K562 (cell line): ENCODE results near the gene OR6K3. TPM values are rescaled to one million over a fixed set of nuclear protein-coding genes. Genes with fewer than 3 reads are reported as not detected.

Experiments used
- ATAC-seq: fragments of 200-7000 bp; cut with Tn5 transposase; 3 replicates; pipeline ENCODE4 v1.9.1; 2020; ENCODE audit warnings: moderate library complexity
- BruUV-seq: library from RNA; stranded (reverse); fragments of 400-500 nt; replicated peaks from 2 replicates; lab custom pipeline; 2021; lab: Mats Ljungman, UMichigan
- CTCF ChIA-PET: fragments of 300-600 bp; formaldehyde crosslinking; extraction: SDS; loops from one replicate; lab custom pipeline; 2021; ENCODE audit warnings: low intra/inter-chr PET ratio; lab: Yijun Ruan, JAX
- POLR2A ChIA-PET: fragments of 300-600, 350-650 bp; sonication (Branson Sonifier 250); formaldehyde crosslinking; extraction: SDS; loops from one replicate; lab custom pipeline; 2021; ENCODE audit warnings: antibody characterized with exemption, inconsistent platforms; lab: Yijun Ruan, JAX
- DNase-seq, 4 experiments: peaks; one replicate each; pipeline versions ENCODE4 v3.0.0 to v3.0.0-alpha.2; 2011 to 2018; ENCODE audit warnings: low spot score in 3 of 4, mixed read lengths in 3 of 4; ENCODE audit errors: extremely low read depth in 1 of 4
- FAIRE-seq: peaks from 2 replicates; lab custom pipeline; 2011; peaks lifted over from hg19 to GRCh38; lab: Jason Lieb, UNC
- H2AFZ ChIP-seq: 2 replicates; pipeline ENCODE4 v1.6.0; 2011; ENCODE audit warnings: low read depth, low read length, control low read depth, inconsistent platforms
- H3K27ac ChIP-seq: fragments of 200-600 bp; 3 replicates; pipeline ENCODE4 v1.8.0; 2011; ENCODE audit warnings: low read depth, mild to moderate bottlenecking, control low read depth, inconsistent platforms, low read length, moderate library complexity, mixed read lengths; ENCODE audit errors: extremely low read depth
- H3K27me3 ChIP-seq, 2 experiments: fragments of 300-600 bp in 1 of 2; 2 replicates in 1 of 2; 3 replicates in 1 of 2; pipeline versions ENCODE4 v1.6.0 to v1.8.0; 2011; ENCODE audit warnings: inconsistent platforms in 2 of 2, low read length in 2 of 2, mild to moderate bottlenecking in 1 of 2, mixed read lengths in 1 of 2, moderate library complexity in 1 of 2; ENCODE audit not compliant: control insufficient read depth in 2 of 2, insufficient read depth in 2 of 2
- H3K36me3 ChIP-seq: fragments of 300-600 bp; 3 replicates; pipeline ENCODE4 v1.8.0; 2011; ENCODE audit warnings: mild to moderate bottlenecking, low read length, inconsistent platforms; ENCODE audit not compliant: control insufficient read depth, insufficient read depth
- H3K4me1 ChIP-seq, 2 experiments: fragments of 200-600 bp in 1 of 2; replicated peaks in 1 of 2; 2 replicates in 1 of 2; 3 replicates in 1 of 2; pipeline versions ENCODE4 v1.5.1 to v1.8.0; 2011; ENCODE audit warnings: inconsistent platforms in 2 of 2, low read length in 2 of 2, mild to moderate bottlenecking in 1 of 2, mixed read lengths in 1 of 2, moderate library complexity in 1 of 2; ENCODE audit not compliant: control insufficient read depth in 2 of 2, insufficient read depth in 2 of 2
- H3K4me2 ChIP-seq: 2 replicates; pipeline ENCODE4 v1.6.1; 2011; ENCODE audit warnings: low read length, control low read depth, inconsistent platforms, mixed read lengths; ENCODE audit not compliant: insufficient read depth
- H3K4me3 ChIP-seq: fragments of 200-600 bp; sonication (generic), shearing (Covaris generic); 2 replicates; pipeline ENCODE4 v1.5.1; 2016; ENCODE audit warnings: control low read depth, inconsistent platforms
- H3K79me2 ChIP-seq: fragments of 200-600 bp; 3 replicates; pipeline ENCODE4 v1.8.0; 2011; ENCODE audit warnings: low read length, inconsistent platforms; ENCODE audit not compliant: control insufficient read depth, insufficient read depth
- H3K9ac ChIP-seq, 2 experiments: 2 replicates each; pipeline versions ENCODE4 v1.6.0 to v1.6.1; 2011; ENCODE audit warnings: low read depth in 2 of 2, low read length in 2 of 2, control low read depth in 1 of 2, inconsistent platforms in 1 of 2, mild to moderate bottlenecking in 1 of 2, mixed read lengths in 1 of 2; ENCODE audit not compliant: insufficient read depth in 1 of 2
- H3K9me1 ChIP-seq: one replicate; pipeline ENCODE4 v1.6.0; 2011; ENCODE audit warnings: inconsistent platforms, mild to moderate bottlenecking, low read length, moderate library complexity; ENCODE audit not compliant: control insufficient read depth, insufficient read depth
- H3K9me3 ChIP-seq: replicated peaks from 2 replicates; pipeline ENCODE4 v1.5.1; 2011; ENCODE audit warnings: low read depth, low read length, inconsistent platforms; ENCODE audit not compliant: control insufficient read depth, insufficient read depth
- H4K20me1 ChIP-seq: replicated peaks from 2 replicates; pipeline ENCODE4 v1.6.1; 2011; ENCODE audit warnings: low read length, inconsistent platforms, mixed read lengths; ENCODE audit not compliant: control insufficient read depth, insufficient read depth
- CTBP1 ChIP-seq: fragments of 450-650 bp; IDR thresholded peaks from 2 replicates; pipeline ENCODE4 v1.6.1; 2016; ENCODE audit warnings: borderline replicate concordance
- GATAD2B ChIP-seq: fragments of 450-650 bp; IDR thresholded peaks from 2 replicates; pipeline ENCODE4 v1.6.1; 2017; ENCODE audit warnings: mild to moderate bottlenecking, borderline replicate concordance
- NFIC ChIP-seq: fragments of 450-650 bp; IDR thresholded peaks from 2 replicates; pipeline ENCODE4 v1.6.1; 2017; ENCODE audit warnings: mild to moderate bottlenecking, inconsistent platforms
- NR4A1 ChIP-seq, 2 experiments: fragments of 250-450 bp in 1 of 2; fragments of 450-650 bp in 1 of 2; sonication (Bioruptor Pico) in 1 of 2; IDR thresholded peaks; 2 replicates each; pipeline versions ENCODE4 v1.4.0 to v1.6.1; 2016 to 2020; ENCODE audit warnings: mild to moderate bottlenecking in 2 of 2, missing compliant biosample characterization in 1 of 2, missing genetic modification characterization in 1 of 2, moderate library complexity in 1 of 2
- TSHZ1 ChIP-seq: fragments of 250-450 bp; sonication (Bioruptor Pico); IDR thresholded peaks from 2 replicates; pipeline ENCODE4 v1.4.0; 2020; ENCODE audit warnings: mild to moderate bottlenecking, moderate library complexity
- ZBTB17 ChIP-seq: fragments of 450-650 bp; formaldehyde crosslinking; IDR thresholded peaks from 2 replicates; pipeline ENCODE4 v1.4.0; 2020; ENCODE audit warnings: mild to moderate bottlenecking
- ZC3H4 ChIP-seq: sonication (generic); formaldehyde crosslinking; IDR thresholded peaks from 2 replicates; pipeline ENCODE4 v1.9.0; 2021; ENCODE audit warnings: missing genetic modification reagents, borderline replicate concordance
- ZNF445 ChIP-seq: fragments of 250-450 bp; sonication (Bioruptor Pico); IDR thresholded peaks from 2 replicates; pipeline ENCODE4 v1.4.0; 2020; ENCODE audit warnings: low read depth, mild to moderate bottlenecking, moderate library complexity
- ZNF780A ChIP-seq: fragments of 250-450 bp; sonication (Bioruptor Pico); IDR thresholded peaks from 2 replicates; pipeline ENCODE4 v1.5.0; 2021; ENCODE audit warnings: mild to moderate bottlenecking
- WGBS: fragments of 100-300 bp; shearing (Covaris generic); methylation state at CpG from one replicate; pipeline ENCODE4 v1.1.6; 2016; ENCODE audit warnings: low coverage, mixed read lengths; ENCODE audit not compliant: insufficient coverage; ENCODE audit errors: missing lambda C conversion rate; 5-methylcytosine and 5-hydroxymethylcytosine counted together
- in situ Hi-C: fragments of 300-500 bp; cut with MboI; formaldehyde crosslinking; loops from 4 replicates; pipeline ENCODE4 v1.15.0; 2018; ENCODE audit warnings: inconsistent platforms, mixed read lengths
- intact Hi-C: fragments of 100-400 bp; cut with micrococcal nuclease; formaldehyde crosslinking; loops from 2 replicates; pipeline ENCODE4 v1.14.2; 2022
- polyA plus RNA-seq, 8 experiments: library from polyadenylated mRNA; depleted of rRNA in 4 of 8; stranded (reverse) in 5 of 8; unstranded in 3 of 8; fragments of >200 nt; fragmentation: Nextera tagmentation in 2 of 8; fragmentation: Illumina TruSeq in 1 of 8; extraction: Ambion mirVana in 2 of 8; extraction: Trizol in 1 of 8; gene quantifications; 2 replicates each; pipeline versions ENCODE4 v1.2.1 to v1.2.3, GENCODE V29; 2011 to 2014; ENCODE audit warnings: inconsistent platforms in 1 of 8, missing spikeins in 1 of 8
- total RNA-seq, 7 experiments: library from RNA; depleted of rRNA in 6 of 7; stranded (reverse); fragments of >200 nt in 6 of 7; fragmentation: Illumina TruSeq in 2 of 7; extraction: Trizol in 2 of 7; gene quantifications; 2 replicates each; pipeline versions ENCODE4 v1.2.1 to v1.2.3, GENCODE V29; 2011 to 2021; ENCODE audit warnings: low replicate concordance in 1 of 7
- TF ChIP-seq, protein P1 (sequence below): fragments of 450-650 bp; conservative IDR thresholded peaks from 2 replicates; pipeline ENCODE4 v1.6.1; 2016; ENCODE audit warnings: missing genetic modification characterization, low read depth, mild to moderate bottlenecking, missing compliant biosample characterization, moderate library complexity

Gene OR6K3
- total and polyA plus RNA-seq, 9 of the 15 experiments (the other 6 are each of a cell fraction or from before 2014, with no cell fraction given), result not detected

- Histone ChIP-seq H3K4me2 (no peak overlapping the region), H3K9ac (no peak overlapping the region), H3K9me3 (no peaks in the 10 kb centered on the region), H3K27me3 (no peaks in the 10 kb centered on the region), H3K4me3 (no peak overlapping the region), H3K9me1 (no peaks in the 10 kb centered on the region), H3K36me3 (no peaks in the 10 kb centered on the region), H3K79me2 (no peaks in the 10 kb centered on the region), H4K20me1 (no peaks in the 10 kb centered on the region), H2AFZ (no peak overlapping the region), H3K4me1 (no peaks in the 10 kb centered on the region), H3K27ac (no peak overlapping the region)
- POLR2A ChIA-PET, result no interaction called here
- DNase-seq (no peak), FAIRE-seq (no peak), ATAC-seq (no peak)
- in situ Hi-C loops (no loop called here), intact Hi-C loops (no loop called here)
- peak; percentile 60 for TF ChIP-seq NFIC
- TF ChIP-seq, protein P1, sequence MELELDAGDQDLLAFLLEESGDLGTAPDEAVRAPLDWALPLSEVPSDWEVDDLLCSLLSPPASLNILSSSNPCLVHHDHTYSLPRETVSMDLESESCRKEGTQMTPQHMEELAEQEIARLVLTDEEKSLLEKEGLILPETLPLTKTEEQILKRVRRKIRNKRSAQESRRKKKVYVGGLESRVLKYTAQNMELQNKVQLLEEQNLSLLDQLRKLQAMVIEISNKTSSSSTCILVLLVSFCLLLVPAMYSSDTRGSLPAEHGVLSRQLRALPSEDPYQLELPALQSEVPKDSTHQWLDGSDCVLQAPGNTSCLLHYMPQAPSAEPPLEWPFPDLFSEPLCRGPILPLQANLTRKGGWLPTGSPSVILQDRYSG (tag), result no peak
- BruUV-seq, result no TSS peak
- CTCF ChIA-PET, result no interaction called here
- WGBS, result 57% methylated on average over 3 of the region's 3 CpGs
Measured at GRCh38 chr1:158719664-158720063, 856 bp downstream of the OR6K3 start.

DNA sequence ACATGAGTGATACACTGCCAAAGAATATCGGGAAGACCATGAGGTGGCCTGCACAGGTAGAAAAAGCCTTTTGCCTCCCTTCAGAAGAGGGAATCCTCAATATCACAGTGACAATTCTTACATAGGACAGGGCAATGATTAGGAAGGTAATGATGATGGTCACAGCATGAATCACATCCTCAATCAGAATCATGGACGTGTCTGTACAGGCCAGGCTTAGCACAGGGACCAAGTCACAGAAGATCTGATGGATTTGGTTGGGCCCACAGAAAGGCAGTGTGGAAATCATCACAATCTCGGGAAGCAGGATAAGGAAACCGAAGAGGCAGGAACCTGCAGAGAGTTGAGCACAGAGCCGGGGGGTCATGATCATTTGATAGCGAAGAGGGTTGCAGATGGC lies 3.2 kb downstream of the OR6K3 start:
- no peak; the same call in 2 of the 3 replicates for ATAC-seq
- intact Hi-C loops, result no loop called here
- no TSS peak for BruUV-seq

More for the DNA sequence above, 3.2 kb downstream of the OR6K3 start:
- Histone ChIP-seq H3K4me3 (no peak overlapping the region), H3K9me3 (no peaks in the 10 kb centered on the region), H3K27me3 (no peaks in the 10 kb centered on the region), H3K4me1 (no peaks in the 10 kb centered on the region), H3K4me2 (no peak overlapping the region), H3K9ac (no peak overlapping the region), H2AFZ (peak overlapping the region; percentile 36; the same call in 1 of the 2 replicates), H4K20me1 (no peaks in the 10 kb centered on the region), H3K9me1 (no peaks in the 10 kb centered on the region), H3K79me2 (no peaks in the 10 kb centered on the region), H3K36me3 (no peaks in the 10 kb centered on the region), H3K27ac (no peak overlapping the region)
- in situ Hi-C loops, result no loop called here
- ChIA-PET CTCF (no interaction called here), POLR2A (no interaction called here)
- DNase-seq (no peak), FAIRE-seq (no peak)
- TF ChIP-seq CTBP1, result no peak
- TF ChIP-seq ZNF780A (CRISPR knock-in tag), result no peak
- TF ChIP-seq GATAD2B, result no peak
- no peak for TF ChIP-seq TSHZ1 (CRISPR knock-in tag)
- no peak for TF ChIP-seq ZNF445 (CRISPR knock-in tag)
- no peak for TF ChIP-seq ZC3H4
- TF ChIP-seq NR4A1 (CRISPR knock-in tag; IDR thresholded peaks at IDR 0.05), result no peak
- TF ChIP-seq NR4A1 (tag; IDR thresholded peaks at IDR 0.05), result no peak
- no peak for TF ChIP-seq ZBTB17 (CRISPR knock-in tag)
- WGBS, result 59% methylated on average over 6 of the region's 6 CpGs
